C4-2B (cell line): Measurements from ENCODE around the gene FARP2.

Source experiments
- H3K27ac ChIP-seq: fragments of 450-650 bp; 2 replicates; pipeline ENCODE4 v1.5.1; 2017
- ZFX ChIP-seq: fragments of 450-650 bp; IDR thresholded peaks from 2 replicates; pipeline ENCODE4 v1.6.1; 2017
- TF ChIP-seq, protein P1 (sequence below): fragments of 450-650 bp; conservative IDR thresholded peaks from 2 replicates; pipeline ENCODE4 v1.5.1; 2017; ENCODE audit warnings: mild to moderate bottlenecking

FARP2 gene

DNA sequence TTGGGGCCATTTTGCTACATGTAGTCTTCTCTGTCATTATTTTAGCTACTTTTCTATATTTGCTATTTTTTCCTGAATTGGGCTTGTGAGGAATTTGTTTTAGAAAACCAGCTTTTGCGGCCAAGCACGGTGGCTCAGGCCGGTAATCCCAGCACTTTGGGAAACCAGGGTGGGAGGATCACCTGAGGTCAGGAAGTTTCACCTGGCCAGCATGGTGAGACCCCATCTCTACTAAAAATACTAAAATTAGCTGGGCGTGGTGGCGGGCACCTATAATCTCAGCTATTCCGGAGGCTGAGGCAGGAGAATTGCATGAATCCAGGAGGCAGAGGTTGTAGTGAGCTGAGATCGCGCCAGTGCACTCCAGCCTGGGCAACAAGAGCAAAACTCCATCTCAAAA lies 35.7 kb upstream of the FARP2 start:
- no peak for TF ChIP-seq ZFX
- TF ChIP-seq, protein P1, sequence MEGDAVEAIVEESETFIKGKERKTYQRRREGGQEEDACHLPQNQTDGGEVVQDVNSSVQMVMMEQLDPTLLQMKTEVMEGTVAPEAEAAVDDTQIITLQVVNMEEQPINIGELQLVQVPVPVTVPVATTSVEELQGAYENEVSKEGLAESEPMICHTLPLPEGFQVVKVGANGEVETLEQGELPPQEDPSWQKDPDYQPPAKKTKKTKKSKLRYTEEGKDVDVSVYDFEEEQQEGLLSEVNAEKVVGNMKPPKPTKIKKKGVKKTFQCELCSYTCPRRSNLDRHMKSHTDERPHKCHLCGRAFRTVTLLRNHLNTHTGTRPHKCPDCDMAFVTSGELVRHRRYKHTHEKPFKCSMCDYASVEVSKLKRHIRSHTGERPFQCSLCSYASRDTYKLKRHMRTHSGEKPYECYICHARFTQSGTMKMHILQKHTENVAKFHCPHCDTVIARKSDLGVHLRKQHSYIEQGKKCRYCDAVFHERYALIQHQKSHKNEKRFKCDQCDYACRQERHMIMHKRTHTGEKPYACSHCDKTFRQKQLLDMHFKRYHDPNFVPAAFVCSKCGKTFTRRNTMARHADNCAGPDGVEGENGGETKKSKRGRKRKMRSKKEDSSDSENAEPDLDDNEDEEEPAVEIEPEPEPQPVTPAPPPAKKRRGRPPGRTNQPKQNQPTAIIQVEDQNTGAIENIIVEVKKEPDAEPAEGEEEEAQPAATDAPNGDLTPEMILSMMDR: no peak
- H3K27ac ChIP-seq: no peak overlapping the region; the same call in 1 of the 2 replicates

- no peak overlapping the region for H3K27ac ChIP-seq
- TF ChIP-seq, protein P1: no peak
- TF ChIP-seq ZFX: no peak
Measured at GRCh38 chr2:241321033-241321432, 35.1 kb upstream of the FARP2 start.

DNA sequence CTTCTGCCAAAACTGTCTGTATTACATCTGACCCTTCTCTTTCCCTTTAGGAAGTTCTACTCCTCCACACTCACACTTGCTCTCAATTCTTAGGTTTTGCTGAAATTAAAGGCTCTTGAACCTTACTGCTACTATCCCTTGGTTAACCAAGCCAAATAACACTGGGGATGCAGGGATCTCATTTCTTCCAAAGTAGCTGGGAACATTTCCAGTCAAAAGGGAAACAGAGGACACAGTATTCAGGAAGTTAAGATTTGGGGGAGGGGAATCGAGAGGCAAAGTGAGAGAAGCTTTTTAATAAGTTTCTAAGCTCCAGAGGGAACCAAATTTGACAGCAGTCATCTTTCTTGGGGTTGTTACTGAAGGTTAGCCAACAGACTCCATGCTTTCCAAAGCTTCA lies 34.2 kb upstream of the FARP2 start:
- TF ChIP-seq, protein P1: no peak
- no peak for TF ChIP-seq ZFX
- H3K27ac ChIP-seq: peak overlapping the region; percentile 41

DNA sequence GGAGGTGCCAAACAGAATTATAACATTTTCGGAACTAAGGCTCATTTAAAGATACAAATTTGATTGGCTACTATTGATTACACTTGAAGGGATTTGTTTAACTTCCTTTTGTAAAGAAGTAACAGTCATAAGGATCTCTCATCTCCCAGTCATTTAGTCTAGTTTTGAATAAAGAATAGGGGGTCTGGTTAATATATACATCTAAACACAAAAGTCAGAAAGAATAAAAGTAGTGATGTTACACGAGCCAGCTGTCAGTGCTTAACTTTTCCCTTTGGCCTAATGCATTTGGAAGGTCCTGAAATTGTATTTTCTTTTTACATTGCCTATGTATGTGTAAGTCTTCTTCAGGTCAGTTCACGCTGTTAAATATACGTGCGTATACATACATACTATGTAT lies 32.3 kb upstream of the FARP2 start:
- H3K27ac ChIP-seq: no peak overlapping the region
- no peak for TF ChIP-seq ZFX
- TF ChIP-seq, protein P1: no peak

DNA sequence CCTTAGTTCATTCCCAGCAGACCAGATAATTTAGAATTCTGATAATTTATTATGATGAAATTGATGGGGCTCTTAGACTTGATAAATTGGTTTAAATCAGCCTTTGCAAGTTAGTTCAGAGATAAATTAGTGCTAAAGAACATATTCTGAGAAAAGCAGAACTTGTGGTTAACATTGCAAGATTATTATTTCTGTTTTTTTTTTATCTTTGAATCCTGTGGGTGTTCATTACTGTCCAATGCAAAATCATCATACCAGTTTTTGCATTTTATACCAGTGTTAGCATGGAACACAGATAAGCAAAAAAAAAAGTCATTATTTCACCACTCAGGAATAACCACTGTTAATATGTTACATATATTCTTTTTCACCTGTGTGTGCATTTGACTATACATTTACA lies 31.3 kb upstream of the FARP2 start:
- no peak overlapping the region for H3K27ac ChIP-seq
- TF ChIP-seq ZFX: no peak
- TF ChIP-seq, protein P1: no peak

- H3K27ac ChIP-seq: no peak overlapping the region
- TF ChIP-seq ZFX: no peak
- TF ChIP-seq, protein P1: no peak
Measured at GRCh38 chr2:241325257-241325656, 30.8 kb upstream of the FARP2 start.

DNA sequence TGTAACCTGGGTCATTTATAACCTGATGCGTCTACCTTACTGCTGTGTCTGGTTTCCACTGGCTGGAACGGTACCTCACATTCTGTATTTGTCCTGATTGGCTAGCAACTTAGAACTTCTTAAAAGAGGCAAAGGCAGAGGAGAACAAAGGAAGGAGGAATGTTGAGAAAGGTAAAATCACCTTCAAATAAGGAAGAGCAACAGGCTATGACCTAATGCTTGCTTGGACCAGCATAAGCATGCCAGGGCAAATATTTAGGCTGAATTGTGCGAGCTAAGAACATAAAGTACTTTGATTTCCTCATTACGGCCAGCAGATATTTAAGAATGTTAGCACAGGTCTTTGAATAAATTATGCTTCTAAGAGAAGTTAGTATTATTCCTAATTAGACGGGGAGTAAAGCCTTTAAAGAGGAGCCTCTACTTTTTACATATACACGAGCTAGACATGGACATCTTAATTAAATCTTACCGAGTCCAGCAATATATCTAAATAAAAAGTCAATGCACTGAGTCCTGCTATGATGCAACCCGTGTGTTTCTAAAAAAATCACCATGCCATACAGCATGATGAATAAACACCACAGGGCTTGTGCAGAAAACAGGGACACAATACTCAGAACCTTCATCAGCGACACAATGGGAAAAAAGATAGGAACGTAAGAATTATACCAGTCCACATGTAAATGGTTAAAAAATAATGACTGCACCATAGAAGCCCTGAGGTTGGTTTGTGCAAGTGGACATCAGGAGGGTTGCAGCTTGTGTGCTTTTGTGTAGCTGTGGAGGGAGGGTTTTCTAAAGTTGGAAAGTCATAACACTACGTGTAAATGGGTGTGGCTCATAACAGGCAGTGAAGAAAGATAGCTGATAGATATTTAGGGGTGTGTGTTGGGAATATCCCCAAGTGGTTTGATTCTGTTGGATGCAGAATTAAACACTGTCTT lies 26.1 kb upstream of the FARP2 start:
- no peak for TF ChIP-seq ZFX
- TF ChIP-seq, protein P1: no peak
- peak overlapping the region; percentile 56; the same call in 1 of the 2 replicates for H3K27ac ChIP-seq
